HepG2 (cell line): ENCODE measurements around the gene MRPL20. TPM values are rescaled to one million over a fixed set of nuclear protein-coding genes. Genes with fewer than 3 reads are reported as not detected.

Experiments
- EEA1 ChIP-seq: sonication (generic); formaldehyde crosslinking; IDR thresholded peaks from 2 replicates; pipeline ENCODE4 v1.5.1; 2020; ENCODE audit warnings: mild to moderate bottlenecking, missing genetic modification reagents, borderline replicate concordance
- HDAC1 ChIP-seq: sonication (generic); formaldehyde crosslinking; IDR thresholded peaks from 2 replicates; pipeline ENCODE4 v1.5.1; 2020; ENCODE audit warnings: mild to moderate bottlenecking, missing genetic modification reagents
- HNF1A ChIP-seq, 2 experiments: sonication (generic) in 1 of 2; formaldehyde crosslinking in 1 of 2; IDR thresholded peaks; 2 replicates each; pipeline versions ENCODE4 v1.4.0 to v1.6.1; 2016 to 2020; ENCODE audit warnings: borderline replicate concordance in 1 of 2, low read depth in 1 of 2, mild to moderate bottlenecking in 1 of 2, missing genetic modification reagents in 1 of 2
- IKZF1 ChIP-seq: fragments of 450-650 bp; IDR thresholded peaks from 2 replicates; pipeline ENCODE4 v1.7.1; 2016
- MXI1 ChIP-seq: IDR thresholded peaks from 3 replicates; pipeline ENCODE4 v1.6.1; 2012; ENCODE audit warnings: low read depth, low read length, inconsistent platforms, borderline replicate concordance
- NR0B2 ChIP-seq: sonication (generic); formaldehyde crosslinking; IDR thresholded peaks from 2 replicates; pipeline ENCODE4 v1.4.0; 2020; ENCODE audit warnings: mild to moderate bottlenecking, missing genetic modification reagents
- NR2F6 ChIP-seq, 2 experiments: IDR thresholded peaks; 2 replicates each; pipeline ENCODE4 v1.6.1; 2016; ENCODE audit warnings: antibody characterized with exemption in 1 of 2, mild to moderate bottlenecking in 1 of 2
- TGIF2 ChIP-seq: IDR thresholded peaks from 2 replicates; pipeline ENCODE4 v1.6.1; 2016; ENCODE audit warnings: control low read depth, missing compliant biosample characterization
- ZNF234 ChIP-seq: sonication (generic); formaldehyde crosslinking; conservative IDR thresholded peaks from 2 replicates; pipeline ENCODE4 v1.5.1; 2020; ENCODE audit warnings: mild to moderate bottlenecking, missing genetic modification reagents
- ZNF580 ChIP-seq: IDR thresholded peaks from 2 replicates; pipeline ENCODE4 v1.6.1; 2016; ENCODE audit warnings: low read depth, borderline replicate concordance
- ZSCAN25 ChIP-seq: sonication (generic); formaldehyde crosslinking; IDR thresholded peaks from 2 replicates; pipeline ENCODE4 v1.8.0; 2022; ENCODE audit warnings: mild to moderate bottlenecking, missing genetic modification reagents
- polyA plus RNA-seq, 8 experiments: library from polyadenylated mRNA; depleted of rRNA in 3 of 8; stranded (reverse) in 7 of 8; unstranded in 1 of 8; fragments of >200 nt; fragmentation: Illumina TruSeq in 4 of 8; extraction: Trizol in 4 of 8; gene quantifications; 2 replicates each; pipeline versions ENCODE4 v1.2.1 to v1.2.3, GENCODE V29; 2011 to 2016; ENCODE audit warnings: low read depth in 4 of 8, missing spikeins in 1 of 8, mixed read lengths in 1 of 8; ENCODE audit not compliant: insufficient read depth in 1 of 8
- total RNA-seq, 5 experiments: library from RNA; depleted of rRNA; stranded (reverse); fragments of >200 nt; fragmentation: Illumina TruSeq; extraction: Trizol; gene quantifications; 2 replicates each; pipeline ENCODE4 v1.2.3, GENCODE V29; 2016; ENCODE audit warnings: low read depth in 1 of 5
- TF ChIP-seq, protein P1 (sequence below): sonication (generic); formaldehyde crosslinking; IDR thresholded peaks from 2 replicates; pipeline ENCODE4 v1.9.0; 2022; ENCODE audit warnings: missing genetic modification reagents, mild to moderate bottlenecking, borderline replicate concordance
- TF ChIP-seq, protein P2 (sequence below), 2 experiments: fragments of 450-650 bp in 1 of 2; sonication (generic) in 1 of 2; formaldehyde crosslinking in 1 of 2; IDR thresholded peaks; 2 replicates each; pipeline versions ENCODE4 v1.6.1 to v1.8.0; 2016 to 2022; ENCODE audit warnings: antibody characterized with exemption in 1 of 2, mild to moderate bottlenecking in 1 of 2, missing genetic modification reagents in 1 of 2

MRPL20 gene
- total and polyA plus RNA-seq, 2 of the 13 experiments (the other 11 are each of a cell fraction or from before 2014, with no cell fraction given): 59.2 to 127 TPM

DNA sequence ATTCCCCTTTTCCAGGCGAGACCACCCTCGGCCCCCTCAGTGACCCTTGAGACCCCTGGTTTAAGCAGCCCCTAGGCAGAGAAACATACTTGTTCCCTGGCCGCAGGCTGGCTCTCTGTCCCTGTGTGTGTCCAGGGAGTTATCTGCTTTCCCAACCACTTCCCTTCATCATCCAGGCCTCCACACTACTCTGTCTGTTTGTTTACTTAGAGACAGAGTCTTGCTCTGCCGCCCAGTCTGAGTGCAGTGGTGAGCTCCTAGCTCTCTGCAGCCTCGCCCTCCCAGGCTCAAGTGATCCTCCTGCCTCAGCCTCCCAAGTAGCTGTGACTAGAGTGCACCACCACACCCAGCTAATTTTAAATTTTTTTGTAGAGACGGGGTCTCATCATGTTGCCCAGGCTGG, 22.6 kb upstream of the MRPL20 start (continued):
- TF ChIP-seq HNF1A (IDR thresholded peaks at IDR 0.05; ENCODE audit: low read depth) (no peak), HNF1A (CRISPR knock-in tag; IDR thresholded peaks at IDR 0.05; ENCODE audit: borderline replicate concordance) (0 out of 2 replicates have a peak, but pooled peaks have one; percentile 13), MXI1 (no peak), ZNF580 (no peak), HDAC1 (CRISPR knock-in tag) (peak; percentile 49), ZNF234 (CRISPR knock-in tag) (no peak), ZSCAN25 (CRISPR knock-in tag) (peak; percentile 83), IKZF1 (no peak), TGIF2 (no peak), EEA1 (CRISPR knock-in tag) (no peak), NR2F6 (IDR thresholded peaks at IDR 0.05) (no peak), NR2F6 (CRISPR knock-in tag; IDR thresholded peaks at IDR 0.05) (peak; percentile 33; the same call in 1 of the 2 replicates), NR0B2 (CRISPR knock-in tag) (no peak)
- TF ChIP-seq, protein P1, sequence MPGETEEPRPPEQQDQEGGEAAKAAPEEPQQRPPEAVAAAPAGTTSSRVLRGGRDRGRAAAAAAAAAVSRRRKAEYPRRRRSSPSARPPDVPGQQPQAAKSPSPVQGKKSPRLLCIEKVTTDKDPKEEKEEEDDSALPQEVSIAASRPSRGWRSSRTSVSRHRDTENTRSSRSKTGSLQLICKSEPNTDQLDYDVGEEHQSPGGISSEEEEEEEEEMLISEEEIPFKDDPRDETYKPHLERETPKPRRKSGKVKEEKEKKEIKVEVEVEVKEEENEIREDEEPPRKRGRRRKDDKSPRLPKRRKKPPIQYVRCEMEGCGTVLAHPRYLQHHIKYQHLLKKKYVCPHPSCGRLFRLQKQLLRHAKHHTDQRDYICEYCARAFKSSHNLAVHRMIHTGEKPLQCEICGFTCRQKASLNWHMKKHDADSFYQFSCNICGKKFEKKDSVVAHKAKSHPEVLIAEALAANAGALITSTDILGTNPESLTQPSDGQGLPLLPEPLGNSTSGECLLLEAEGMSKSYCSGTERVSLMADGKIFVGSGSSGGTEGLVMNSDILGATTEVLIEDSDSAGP (CRISPR knock-in tag): peak; percentile 27; the same call in 1 of the 2 replicates
- TF ChIP-seq, protein P2, sequence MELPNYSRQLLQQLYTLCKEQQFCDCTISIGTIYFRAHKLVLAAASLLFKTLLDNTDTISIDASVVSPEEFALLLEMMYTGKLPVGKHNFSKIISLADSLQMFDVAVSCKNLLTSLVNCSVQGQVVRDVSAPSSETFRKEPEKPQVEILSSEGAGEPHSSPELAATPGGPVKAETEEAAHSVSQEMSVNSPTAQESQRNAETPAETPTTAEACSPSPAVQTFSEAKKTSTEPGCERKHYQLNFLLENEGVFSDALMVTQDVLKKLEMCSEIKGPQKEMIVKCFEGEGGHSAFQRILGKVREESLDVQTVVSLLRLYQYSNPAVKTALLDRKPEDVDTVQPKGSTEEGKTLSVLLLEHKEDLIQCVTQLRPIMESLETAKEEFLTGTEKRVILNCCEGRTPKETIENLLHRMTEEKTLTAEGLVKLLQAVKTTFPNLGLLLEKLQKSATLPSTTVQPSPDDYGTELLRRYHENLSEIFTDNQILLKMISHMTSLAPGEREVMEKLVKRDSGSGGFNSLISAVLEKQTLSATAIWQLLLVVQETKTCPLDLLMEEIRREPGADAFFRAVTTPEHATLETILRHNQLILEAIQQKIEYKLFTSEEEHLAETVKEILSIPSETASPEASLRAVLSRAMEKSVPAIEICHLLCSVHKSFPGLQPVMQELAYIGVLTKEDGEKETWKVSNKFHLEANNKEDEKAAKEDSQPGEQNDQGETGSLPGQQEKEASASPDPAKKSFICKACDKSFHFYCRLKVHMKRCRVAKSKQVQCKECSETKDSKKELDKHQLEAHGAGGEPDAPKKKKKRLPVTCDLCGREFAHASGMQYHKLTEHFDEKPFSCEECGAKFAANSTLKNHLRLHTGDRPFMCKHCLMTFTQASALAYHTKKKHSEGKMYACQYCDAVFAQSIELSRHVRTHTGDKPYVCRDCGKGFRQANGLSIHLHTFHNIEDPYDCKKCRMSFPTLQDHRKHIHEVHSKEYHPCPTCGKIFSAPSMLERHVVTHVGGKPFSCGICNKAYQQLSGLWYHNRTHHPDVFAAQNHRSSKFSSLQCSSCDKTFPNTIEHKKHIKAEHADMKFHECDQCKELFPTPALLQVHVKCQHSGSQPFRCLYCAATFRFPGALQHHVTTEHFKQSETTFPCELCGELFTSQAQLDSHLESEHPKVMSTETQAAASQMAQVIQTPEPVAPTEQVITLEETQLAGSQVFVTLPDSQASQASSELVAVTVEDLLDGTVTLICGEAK (IDR thresholded peaks at IDR 0.05): no peak
- TF ChIP-seq, protein P2 (CRISPR knock-in tag; IDR thresholded peaks at IDR 0.05): peak; percentile 29; the same call in 1 of the 2 replicates
